ENCODE results near the gene ESRRB.

ESRRB gene

GRCh38 chr14:76498976-76499375, 123.0 kb downstream of the ESRRB start:
- Histone ChIP-seq H2AFZ (ENCODE audit: low read length) (no peak overlapping the region), H3K4me2 (ENCODE audit: low read length) (no peak overlapping the region), H3K9me3 (ENCODE audit: low read length) (no peaks in the 10 kb centered on the region), H3K27ac (ENCODE audit: low read depth, low read length, poor library complexity, severe bottlenecking) (no peak overlapping the region), H3K9me2 (ENCODE audit: low read depth, low read length) (no peaks in the 10 kb centered on the region), H3K36me3 (ENCODE audit: insufficient read depth, low read length) (no peaks in the 10 kb centered on the region), H3K9ac (ENCODE audit: low read length) (no peak overlapping the region), H3K4me3 (ENCODE audit: low read depth, low read length, poor library complexity, severe bottlenecking) (no peak overlapping the region), H3K79me2 (ENCODE audit: insufficient read depth, low read length) (no peaks in the 10 kb centered on the region), H3F3A (ENCODE audit: insufficient read depth, low read length) (no peaks in the 10 kb centered on the region), H3K27me3 (ENCODE audit: insufficient read depth, low read length) (no peaks in the 10 kb centered on the region; the same call in 1 of the 2 replicates), H3K4me1 (ENCODE audit: insufficient read depth, low read length, severe bottlenecking) (no peaks in the 10 kb centered on the region), H4K20me1 (ENCODE audit: insufficient read depth, low read length) (no peaks in the 10 kb centered on the region)
- TF ChIP-seq CTCF (IDR thresholded peaks at IDR 0.05; ENCODE audit: low read length), result no peak
- no peak for TF ChIP-seq EZH2 (IDR thresholded peaks at IDR 0.05; ENCODE audit: borderline replicate concordance, low read length)

- no peaks in the 10 kb centered on the region for H3K9me3 ChIP-seq (ENCODE audit: low read length)
- no peaks in the 10 kb centered on the region for H3K9me2 ChIP-seq (ENCODE audit: low read depth, low read length)
- no peaks in the 10 kb centered on the region; the same call in 1 of the 2 replicates for H3K27me3 ChIP-seq (ENCODE audit: insufficient read depth, low read length)
- H3K4me3 ChIP-seq (ENCODE audit: low read depth, low read length, poor library complexity, severe bottlenecking), result no peak overlapping the region
- H2AFZ ChIP-seq (ENCODE audit: low read length), result no peak overlapping the region
- H3K36me3 ChIP-seq (ENCODE audit: insufficient read depth, low read length), result no peaks in the 10 kb centered on the region
- no peak overlapping the region for H3K9ac ChIP-seq (ENCODE audit: low read length)
- H3K4me1 ChIP-seq (ENCODE audit: insufficient read depth, low read length, severe bottlenecking), result no peaks in the 10 kb centered on the region
- H3F3A ChIP-seq (ENCODE audit: insufficient read depth, low read length), result no peaks in the 10 kb centered on the region
- no peak overlapping the region for H3K4me2 ChIP-seq (ENCODE audit: low read length)
- H4K20me1 ChIP-seq (ENCODE audit: insufficient read depth, low read length), result no peaks in the 10 kb centered on the region
- TF ChIP-seq EZH2 (IDR thresholded peaks at IDR 0.05; ENCODE audit: borderline replicate concordance, low read length) (no peak), CTCF (IDR thresholded peaks at IDR 0.05; ENCODE audit: low read length) (no peak)
- H3K27ac ChIP-seq (ENCODE audit: low read depth, low read length, poor library complexity, severe bottlenecking), result no peak overlapping the region
- no peaks in the 10 kb centered on the region for H3K79me2 ChIP-seq (ENCODE audit: insufficient read depth, low read length)
Measured at GRCh38 chr14:76499399-76499798, 123.5 kb downstream of the ESRRB start.

- Histone ChIP-seq H3K9me2 (ENCODE audit: low read depth, low read length) (no peaks in the 10 kb centered on the region), H3K27ac (ENCODE audit: low read depth, low read length, poor library complexity, severe bottlenecking) (no peak overlapping the region), H3K4me3 (ENCODE audit: low read depth, low read length, poor library complexity, severe bottlenecking) (no peak overlapping the region), H3K9ac (ENCODE audit: low read length) (no peak overlapping the region), H4K20me1 (ENCODE audit: insufficient read depth, low read length) (no peaks in the 10 kb centered on the region), H3K9me3 (ENCODE audit: low read length) (no peaks in the 10 kb centered on the region), H3F3A (ENCODE audit: insufficient read depth, low read length) (no peaks in the 10 kb centered on the region), H2AFZ (ENCODE audit: low read length) (no peak overlapping the region), H3K36me3 (ENCODE audit: insufficient read depth, low read length) (no peaks in the 10 kb centered on the region), H3K4me2 (ENCODE audit: low read length) (no peak overlapping the region), H3K4me1 (ENCODE audit: insufficient read depth, low read length, severe bottlenecking) (no peaks in the 10 kb centered on the region), H3K79me2 (ENCODE audit: insufficient read depth, low read length) (no peaks in the 10 kb centered on the region), H3K27me3 (ENCODE audit: insufficient read depth, low read length) (no peaks in the 10 kb centered on the region; the same call in 1 of the 2 replicates)
- TF ChIP-seq CTCF (IDR thresholded peaks at IDR 0.05; ENCODE audit: low read length) (no peak), EZH2 (IDR thresholded peaks at IDR 0.05; ENCODE audit: borderline replicate concordance, low read length) (no peak)
Measured at GRCh38 chr14:76500011-76500410, 124.1 kb downstream of the ESRRB start.

Measured in OCI-LY1 (cell line).